ENCODE measurements around the gene THADA.

THADA gene

DNA sequence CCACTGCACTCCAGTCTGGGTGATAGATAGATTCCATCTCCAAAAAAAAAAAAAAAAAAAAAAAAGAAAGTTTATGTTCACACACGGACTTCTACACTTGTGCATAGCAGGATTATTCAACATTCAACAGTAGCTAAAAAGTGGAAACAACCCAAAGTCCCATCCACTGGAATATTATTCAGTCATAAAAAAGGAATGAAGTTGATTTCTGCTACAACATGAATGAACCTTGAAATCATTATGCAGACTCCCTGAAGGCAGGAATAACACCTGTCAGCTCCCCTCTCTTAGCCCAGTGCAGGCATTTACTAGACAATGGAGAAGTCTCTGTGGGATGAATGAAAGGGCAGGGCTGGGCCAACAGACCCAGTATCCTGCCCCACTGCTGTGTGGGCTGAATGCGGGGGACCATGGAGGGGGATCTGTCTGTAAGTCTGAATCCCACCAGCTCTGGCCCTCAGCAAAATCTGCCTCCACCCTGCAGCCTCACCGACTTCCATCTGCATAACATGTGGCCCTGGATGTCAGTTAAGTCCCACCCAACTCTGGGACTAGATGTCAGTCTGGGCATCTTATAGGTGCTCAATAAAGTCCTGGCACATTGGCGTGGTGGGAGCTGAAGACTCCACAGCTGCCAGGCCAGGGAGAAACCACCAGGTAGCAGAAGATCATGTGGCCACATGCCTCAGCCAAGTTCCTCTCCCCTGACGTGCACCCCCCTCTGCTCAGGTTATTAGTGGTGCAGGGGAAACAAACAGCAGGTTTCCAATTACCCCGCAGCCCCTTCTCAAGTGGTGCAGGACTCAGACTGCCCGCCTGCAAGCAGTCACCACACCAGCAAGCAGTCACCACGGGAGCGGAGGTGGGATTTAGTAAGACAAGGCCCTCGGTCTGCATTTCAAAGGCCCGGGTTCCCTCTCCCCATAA is 378.3 kb downstream of the THADA start (continued):
- TF ChIP-seq ZNF623 (tag by site-specific recombination; IDR thresholded peaks at IDR 0.05), result no peak
- TF ChIP-seq SP2 (tag by site-specific recombination; IDR thresholded peaks at IDR 0.05), result peak; percentile 34
- TF ChIP-seq, protein P1, sequence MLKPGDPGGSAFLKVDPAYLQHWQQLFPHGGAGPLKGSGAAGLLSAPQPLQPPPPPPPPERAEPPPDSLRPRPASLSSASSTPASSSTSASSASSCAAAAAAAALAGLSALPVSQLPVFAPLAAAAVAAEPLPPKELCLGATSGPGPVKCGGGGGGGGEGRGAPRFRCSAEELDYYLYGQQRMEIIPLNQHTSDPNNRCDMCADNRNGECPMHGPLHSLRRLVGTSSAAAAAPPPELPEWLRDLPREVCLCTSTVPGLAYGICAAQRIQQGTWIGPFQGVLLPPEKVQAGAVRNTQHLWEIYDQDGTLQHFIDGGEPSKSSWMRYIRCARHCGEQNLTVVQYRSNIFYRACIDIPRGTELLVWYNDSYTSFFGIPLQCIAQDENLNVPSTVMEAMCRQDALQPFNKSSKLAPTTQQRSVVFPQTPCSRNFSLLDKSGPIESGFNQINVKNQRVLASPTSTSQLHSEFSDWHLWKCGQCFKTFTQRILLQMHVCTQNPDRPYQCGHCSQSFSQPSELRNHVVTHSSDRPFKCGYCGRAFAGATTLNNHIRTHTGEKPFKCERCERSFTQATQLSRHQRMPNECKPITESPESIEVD (tag by site-specific recombination; IDR thresholded peaks at IDR 0.05), result no peak
- TF ChIP-seq ZBTB8A (tag by site-specific recombination; IDR thresholded peaks at IDR 0.05), result no peak
- TF ChIP-seq SP3 (tag by site-specific recombination; IDR thresholded peaks at IDR 0.05), result no peak
- no peak for TF ChIP-seq ZNF140 (tag by site-specific recombination; IDR thresholded peaks at IDR 0.05)
- no peak for TF ChIP-seq ZNF785 (tag by site-specific recombination; IDR thresholded peaks at IDR 0.05)
- TF ChIP-seq ZNF169 (tag by site-specific recombination; IDR thresholded peaks at IDR 0.05), result no peak
- no peak for TF ChIP-seq ZNF645 (tag by site-specific recombination; IDR thresholded peaks at IDR 0.05)
- peak; percentile 94 for TF ChIP-seq ZNF664 (tag by site-specific recombination; IDR thresholded peaks at IDR 0.05)
- TF ChIP-seq ZNF585B (tag by site-specific recombination; IDR thresholded peaks at IDR 0.05), result no peak

DNA sequence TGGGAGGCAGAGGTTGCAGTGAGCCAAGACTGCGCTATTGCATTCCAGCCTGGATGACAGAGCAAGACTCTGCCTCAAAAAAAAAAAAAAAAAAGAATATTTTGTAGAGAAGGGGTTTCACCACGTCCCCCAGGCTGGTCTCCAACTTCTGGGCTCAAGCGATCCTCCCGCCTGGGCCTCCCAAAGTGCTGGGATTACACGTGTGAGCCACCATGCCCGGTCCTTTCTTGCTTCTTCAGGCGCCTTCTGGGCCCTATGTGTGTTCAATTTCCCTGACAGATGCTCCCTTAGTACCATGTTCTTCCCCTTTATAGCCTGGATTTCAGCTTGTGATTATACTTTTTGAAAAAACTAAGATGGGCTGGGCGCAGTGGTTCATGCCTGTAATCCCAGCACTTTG is 379.2 kb downstream of the THADA start:
- no peaks in the 10 kb centered on the region for H3K36me3 ChIP-seq (ENCODE audit: control insufficient read depth in 2 of 2, insufficient read depth in 1 of 2, low read length in 2 of 2)
- no peak overlapping the region for H3K4me3 ChIP-seq (ENCODE audit: low read depth, low read length)
- H3K9me3 ChIP-seq (ENCODE audit: control insufficient read depth, insufficient read depth, low read depth, low read length), result no peaks in the 10 kb centered on the region
- peaks cover 27% of the 10 kb centered on the region for H3K4me1 ChIP-seq (ENCODE audit: control insufficient read depth, insufficient read depth, low read length)
- no peak overlapping the region for H3K27ac ChIP-seq (ENCODE audit: extremely low read depth, low read depth, low read length)
- ChIA-PET CTCF (interaction anchor here (0.5 to 1.0 kb wide), 2 partner anchors 82 to 388 kb away, joined by 3 to 4 read pairs; no protein-coding TSS in a partner anchor), POLR2A (interaction anchor here (0.7 to 2.2 kb wide), 2 partner anchors 10 to 65 kb away, joined by 9 to 10 read pairs; partner anchors contain the start of gene ZFP36L2)
- TF ChIP-seq ZNF560 (tag by site-specific recombination; IDR thresholded peaks at IDR 0.05; ENCODE audit: borderline replicate concordance), result no peak
- no peak for TF ChIP-seq ZNF354C (tag by site-specific recombination; IDR thresholded peaks at IDR 0.05; ENCODE audit: borderline replicate concordance, low read depth)
- TF ChIP-seq INSM2 (tag by site-specific recombination; IDR thresholded peaks at IDR 0.05), result no peak

DNA sequence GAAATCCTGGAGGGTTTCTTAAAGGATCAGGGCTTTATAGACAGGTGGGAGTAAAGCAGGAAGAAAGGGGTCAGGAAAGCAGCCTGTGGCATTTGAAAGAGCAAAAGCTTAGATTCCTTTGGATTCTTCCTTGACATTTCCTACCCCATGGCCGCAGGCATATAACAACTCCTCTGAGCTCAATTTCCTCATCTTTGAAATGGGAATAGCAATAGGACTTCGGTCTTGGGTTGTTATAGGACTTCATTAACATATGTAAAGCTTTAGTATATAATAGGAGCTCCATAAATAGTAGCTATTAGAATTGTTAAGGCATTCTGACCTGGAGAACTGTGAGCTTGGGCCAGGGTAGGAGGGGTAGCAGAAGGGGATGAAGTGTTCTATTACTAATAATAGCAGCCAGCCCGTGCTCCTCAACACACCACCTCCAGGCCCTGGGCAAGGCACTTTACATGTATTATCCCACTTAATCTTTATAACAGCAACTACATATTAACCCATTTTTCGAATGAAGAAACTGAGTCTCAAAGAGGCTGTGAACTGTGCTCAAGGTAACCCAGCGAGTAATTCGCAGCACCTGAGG is 380.1 kb downstream of the THADA start:
- ChIA-PET POLR2A (interaction anchor here (0.8 to 2.2 kb wide), 2 partner anchors 11 to 420 kb away, joined by 3 to 10 read pairs; partner anchors contain the start of gene ZFP36L2), CTCF (interaction anchor here (0.8 to 1.6 kb wide), 3 partner anchors 14 to 185 kb away, joined by 3 to 8 read pairs (median 4); no protein-coding TSS in a partner anchor)
- Histone ChIP-seq H3K9me3 (ENCODE audit: control insufficient read depth, insufficient read depth, low read depth, low read length) (no peaks in the 10 kb centered on the region), H3K4me3 (ENCODE audit: low read depth, low read length) (no peak overlapping the region), H3K36me3 (ENCODE audit: control insufficient read depth in 2 of 2, insufficient read depth in 1 of 2, low read length in 2 of 2) (no peaks in the 10 kb centered on the region), H3K4me1 (ENCODE audit: control insufficient read depth, insufficient read depth, low read length) (peaks cover 20% of the 10 kb centered on the region), H3K27ac (ENCODE audit: extremely low read depth, low read depth, low read length) (no peak overlapping the region)
- no peak for TF ChIP-seq INSM2 (tag by site-specific recombination; IDR thresholded peaks at IDR 0.05)
- no peak for TF ChIP-seq ZNF555 (tag by site-specific recombination; conservative IDR thresholded peaks at IDR 0.05)
- TF ChIP-seq REPIN1 (tag by site-specific recombination; IDR thresholded peaks at IDR 0.05; ENCODE audit: low read depth), result no peak
- TF ChIP-seq, protein P2, sequence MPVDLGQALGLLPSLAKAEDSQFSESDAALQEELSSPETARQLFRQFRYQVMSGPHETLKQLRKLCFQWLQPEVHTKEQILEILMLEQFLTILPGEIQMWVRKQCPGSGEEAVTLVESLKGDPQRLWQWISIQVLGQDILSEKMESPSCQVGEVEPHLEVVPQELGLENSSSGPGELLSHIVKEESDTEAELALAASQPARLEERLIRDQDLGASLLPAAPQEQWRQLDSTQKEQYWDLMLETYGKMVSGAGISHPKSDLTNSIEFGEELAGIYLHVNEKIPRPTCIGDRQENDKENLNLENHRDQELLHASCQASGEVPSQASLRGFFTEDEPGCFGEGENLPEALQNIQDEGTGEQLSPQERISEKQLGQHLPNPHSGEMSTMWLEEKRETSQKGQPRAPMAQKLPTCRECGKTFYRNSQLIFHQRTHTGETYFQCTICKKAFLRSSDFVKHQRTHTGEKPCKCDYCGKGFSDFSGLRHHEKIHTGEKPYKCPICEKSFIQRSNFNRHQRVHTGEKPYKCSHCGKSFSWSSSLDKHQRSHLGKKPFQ (tag by site-specific recombination; IDR thresholded peaks at IDR 0.05), result no peak
- TF ChIP-seq GLI2 (tag by site-specific recombination; IDR thresholded peaks at IDR 0.05; ENCODE audit: borderline replicate concordance, low read depth), result no peak
- no peak for TF ChIP-seq ZBTB1 (tag by site-specific recombination; IDR thresholded peaks at IDR 0.05)
- TF ChIP-seq ZNF639 (tag by site-specific recombination; IDR thresholded peaks at IDR 0.05), result no peak
- no peak for TF ChIP-seq ZNF239 (tag by site-specific recombination; IDR thresholded peaks at IDR 0.05)
- no peak for TF ChIP-seq ZNF341 (tag by site-specific recombination; IDR thresholded peaks at IDR 0.05; ENCODE audit: low read depth)

All from HEK293 (cell line).